ENCODE results near the gene SAMD11.

- TF ChIP-seq CTCF (IDR thresholded peaks at IDR 0.05) (no peak), EZH2 (IDR thresholded peaks at IDR 0.05; ENCODE audit: borderline replicate concordance, insufficient read depth, low read depth, low read length, poor library complexity, severe bottlenecking) (no peak)
These were observed 41.9 kb downstream of the SAMD11 start for GRCh38 chr1:965526-966134.
